Activated naive CD4-positive, alpha-beta T cell treated with anti-CD3 and anti-CD28 coated beads, Interleukin-2, amount 50 U/mL, for 24 hours (primary cell): ENCODE measurements around the gene OSTC.

Experiments used
- H3K27ac Mint-ChIP-seq: one replicate; pipeline ENCODE4 v1.8.0; 2021; ENCODE audit warnings: mild to moderate bottlenecking, mixed read lengths
- H3K27me3 Mint-ChIP-seq: one replicate; pipeline ENCODE4 v1.8.0; 2021; ENCODE audit warnings: mixed read lengths
- H3K36me3 Mint-ChIP-seq: one replicate; pipeline ENCODE4 v1.8.0; 2021; ENCODE audit warnings: mixed read lengths
- H3K4me1 Mint-ChIP-seq: one replicate; pipeline ENCODE4 v1.8.0; 2021; ENCODE audit warnings: mixed read lengths
- H3K4me3 Mint-ChIP-seq: one replicate; pipeline ENCODE4 v1.8.0; 2021; ENCODE audit warnings: mild to moderate bottlenecking, mixed read lengths
- H3K9me3 Mint-ChIP-seq: one replicate; pipeline ENCODE4 v1.8.0; 2021; ENCODE audit warnings: mixed read lengths

Gene OSTC

DNA sequence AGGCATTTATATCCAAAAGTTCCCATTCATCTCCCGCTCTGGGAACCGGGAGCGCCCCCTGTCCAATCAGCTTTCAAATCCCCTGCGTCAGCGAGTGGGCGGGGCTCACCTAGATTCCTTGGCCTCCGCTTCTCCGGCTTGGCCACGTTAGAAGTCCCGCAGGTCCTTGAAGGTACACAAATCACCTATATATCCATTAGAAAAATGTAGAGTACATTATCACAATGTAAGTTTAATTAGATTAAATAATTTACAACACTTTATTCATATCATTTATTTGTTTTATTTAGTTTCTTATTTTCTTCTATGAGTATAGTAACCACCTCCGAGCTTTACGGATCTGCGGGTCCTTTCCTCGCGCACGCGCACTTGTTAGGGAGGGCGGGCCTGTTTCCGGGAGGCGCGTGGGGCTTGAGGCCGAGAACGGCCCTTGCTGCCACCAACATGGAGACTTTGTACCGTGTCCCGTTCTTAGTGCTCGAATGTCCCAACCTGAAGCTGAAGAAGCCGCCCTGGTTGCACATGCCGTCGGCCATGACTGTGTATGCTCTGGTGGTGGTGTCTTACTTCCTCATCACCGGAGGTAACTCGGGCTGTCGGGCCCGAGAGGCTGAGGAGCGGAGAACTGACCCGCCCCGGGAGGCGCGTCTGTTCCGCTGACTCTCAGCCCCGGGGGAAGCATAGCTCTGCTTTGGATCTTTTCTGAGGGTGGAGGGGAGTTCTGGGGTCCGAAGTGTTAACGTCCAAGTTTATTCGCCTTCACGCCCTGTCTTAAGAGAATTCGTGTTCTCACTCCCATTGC, at the start of gene OSTC:
TSS of gene OSTC (plus strand) at position 388 of the 802 bp plus-strand sequence. CDS start at position 445, 57 bp downstream.
- H3K4me3 Mint-ChIP-seq = peak within 1 kb of the TSS; percentile 100
- no peaks in the 10 kb centered on the region for H3K9me3 Mint-ChIP-seq
- peak within 1 kb of the TSS; percentile 99 for H3K27ac Mint-ChIP-seq
- H3K27me3 Mint-ChIP-seq = no peaks in the 10 kb centered on the region
- peaks cover 16% of the 10 kb centered on the region for H3K36me3 Mint-ChIP-seq
- H3K4me1 Mint-ChIP-seq = peaks cover 45% of the 10 kb centered on the region

DNA sequence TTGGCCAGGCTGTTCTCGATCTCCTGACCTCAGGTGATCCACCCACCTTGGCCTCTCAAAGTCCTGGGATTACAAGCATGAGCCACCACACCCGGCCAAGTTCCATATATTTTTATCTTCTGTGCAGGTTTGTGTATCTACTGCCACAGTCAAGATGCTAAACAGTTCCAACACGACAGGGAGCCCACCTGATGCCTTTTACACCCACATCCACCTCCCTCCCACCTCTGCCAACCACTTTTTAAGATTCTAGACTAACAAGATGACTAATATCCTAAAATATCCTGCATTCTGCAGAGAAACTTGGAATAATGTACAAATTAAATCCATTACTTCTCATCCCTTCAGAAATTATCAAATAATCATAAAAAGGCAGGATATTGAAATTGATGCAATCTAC, 49.3 kb upstream of the OSTC start:
- no peaks in the 10 kb centered on the region for H3K27me3 Mint-ChIP-seq
- H3K36me3 Mint-ChIP-seq = peaks cover 8% of the 10 kb centered on the region
- peaks cover 19% of the 10 kb centered on the region for H3K4me1 Mint-ChIP-seq
- no peak overlapping the region for H3K4me3 Mint-ChIP-seq
- H3K9me3 Mint-ChIP-seq = no peaks in the 10 kb centered on the region
- H3K27ac Mint-ChIP-seq = no peak overlapping the region

DNA sequence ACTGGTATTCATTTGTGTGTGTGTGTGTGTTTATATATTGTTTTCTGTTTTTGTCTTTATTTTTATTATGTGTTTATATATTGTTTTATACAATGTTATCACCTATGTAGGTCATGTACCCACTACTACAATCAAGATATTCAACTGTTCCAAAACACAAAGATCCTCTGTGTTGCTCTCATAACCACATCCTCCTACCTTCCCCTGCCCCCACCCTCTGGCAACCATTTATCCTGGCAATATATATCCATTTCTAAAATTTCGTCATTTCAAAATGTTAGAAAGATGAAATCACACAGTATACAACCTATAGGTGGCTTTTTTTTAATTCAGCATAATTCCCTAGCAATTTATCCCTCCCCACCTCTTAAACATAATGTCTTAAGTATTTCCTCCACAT, 48.9 kb upstream of the OSTC start:
- H3K4me1 Mint-ChIP-seq = peaks cover 19% of the 10 kb centered on the region
- peak overlapping the region; percentile 47 for H3K27ac Mint-ChIP-seq
- H3K36me3 Mint-ChIP-seq = peaks cover 7% of the 10 kb centered on the region
- H3K9me3 Mint-ChIP-seq = no peaks in the 10 kb centered on the region
- H3K27me3 Mint-ChIP-seq = no peaks in the 10 kb centered on the region
- no peak overlapping the region for H3K4me3 Mint-ChIP-seq

- no peaks in the 10 kb centered on the region for H3K27me3 Mint-ChIP-seq
- H3K36me3 Mint-ChIP-seq = peaks cover 10% of the 10 kb centered on the region
- H3K4me1 Mint-ChIP-seq = peaks cover 19% of the 10 kb centered on the region
- no peak overlapping the region for H3K4me3 Mint-ChIP-seq
- H3K9me3 Mint-ChIP-seq = no peaks in the 10 kb centered on the region
- peak overlapping the region; percentile 47 for H3K27ac Mint-ChIP-seq
Measured at GRCh38 chr4:108602163-108602562, 48.2 kb upstream of the OSTC start.

DNA sequence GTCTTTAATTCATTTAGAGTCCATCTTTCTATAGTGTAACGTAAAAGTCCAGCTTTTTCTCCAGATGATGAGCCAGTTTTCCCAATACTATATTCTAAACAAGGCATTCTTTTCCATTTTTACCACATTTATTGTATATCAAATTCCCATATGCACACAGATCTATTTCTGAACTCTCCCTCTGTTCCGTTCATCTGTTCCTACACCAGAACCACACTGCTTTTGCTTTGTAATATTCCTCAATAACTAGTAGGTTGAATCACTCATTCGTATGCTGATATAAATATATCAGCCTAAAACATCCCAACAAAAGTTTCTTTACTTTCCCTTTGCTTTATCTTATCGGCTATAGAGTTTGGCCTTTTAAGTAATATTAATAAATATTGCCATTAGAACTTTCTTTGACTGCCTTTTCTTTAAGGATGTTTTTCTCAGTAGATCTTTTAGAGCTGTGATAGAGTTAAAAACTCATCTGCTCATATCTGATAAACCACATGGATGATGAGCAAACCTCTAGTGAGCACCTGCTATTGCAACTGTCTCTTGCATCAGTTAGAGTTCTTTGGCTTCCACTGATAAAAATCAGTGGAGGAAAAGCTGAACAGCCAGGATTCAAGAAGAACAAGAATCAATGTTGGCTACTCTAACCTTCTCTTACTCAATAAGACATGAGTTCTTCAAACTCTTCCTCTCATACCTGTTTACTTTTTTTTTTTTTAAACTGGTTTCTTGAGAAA, 43.2 kb upstream of the OSTC start:
- Mint-ChIP-seq H3K4me1 (peaks cover 15% of the 10 kb centered on the region), H3K36me3 (peaks cover 18% of the 10 kb centered on the region), H3K27me3 (no peaks in the 10 kb centered on the region), H3K9me3 (no peaks in the 10 kb centered on the region), H3K27ac (no peak overlapping the region), H3K4me3 (no peak overlapping the region)

DNA sequence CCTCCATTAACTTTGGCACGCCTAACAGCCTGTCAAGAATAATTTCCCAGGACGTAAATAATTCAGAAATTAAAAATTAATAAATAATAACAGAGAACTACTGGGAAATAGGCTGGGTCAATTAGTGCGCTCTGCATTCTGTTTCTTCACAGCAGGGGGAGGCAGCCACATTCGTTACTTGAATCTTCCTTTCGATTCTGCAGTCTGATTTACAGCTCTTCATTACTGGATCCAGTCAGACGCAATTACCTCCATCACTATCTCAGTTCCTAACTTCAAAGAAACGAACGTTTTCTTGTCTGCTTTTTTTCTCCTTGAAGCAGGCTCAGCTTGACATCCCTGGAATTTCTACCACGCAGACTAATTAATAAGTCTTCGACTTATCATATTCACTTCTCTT, 39.0 kb upstream of the OSTC start:
- Mint-ChIP-seq H3K27ac (no peak overlapping the region), H3K36me3 (peaks cover 26% of the 10 kb centered on the region), H3K9me3 (no peaks in the 10 kb centered on the region), H3K4me3 (no peak overlapping the region), H3K27me3 (no peaks in the 10 kb centered on the region), H3K4me1 (peaks cover 18% of the 10 kb centered on the region)

- H3K27ac Mint-ChIP-seq = no peak overlapping the region
- no peaks in the 10 kb centered on the region for H3K9me3 Mint-ChIP-seq
- peaks cover 21% of the 10 kb centered on the region for H3K36me3 Mint-ChIP-seq
- no peaks in the 10 kb centered on the region for H3K27me3 Mint-ChIP-seq
- peak overlapping the region; percentile 6 for H3K4me3 Mint-ChIP-seq
- H3K4me1 Mint-ChIP-seq = peaks cover 18% of the 10 kb centered on the region
Measured at GRCh38 chr4:108612365-108612764, 38.0 kb upstream of the OSTC start.

DNA sequence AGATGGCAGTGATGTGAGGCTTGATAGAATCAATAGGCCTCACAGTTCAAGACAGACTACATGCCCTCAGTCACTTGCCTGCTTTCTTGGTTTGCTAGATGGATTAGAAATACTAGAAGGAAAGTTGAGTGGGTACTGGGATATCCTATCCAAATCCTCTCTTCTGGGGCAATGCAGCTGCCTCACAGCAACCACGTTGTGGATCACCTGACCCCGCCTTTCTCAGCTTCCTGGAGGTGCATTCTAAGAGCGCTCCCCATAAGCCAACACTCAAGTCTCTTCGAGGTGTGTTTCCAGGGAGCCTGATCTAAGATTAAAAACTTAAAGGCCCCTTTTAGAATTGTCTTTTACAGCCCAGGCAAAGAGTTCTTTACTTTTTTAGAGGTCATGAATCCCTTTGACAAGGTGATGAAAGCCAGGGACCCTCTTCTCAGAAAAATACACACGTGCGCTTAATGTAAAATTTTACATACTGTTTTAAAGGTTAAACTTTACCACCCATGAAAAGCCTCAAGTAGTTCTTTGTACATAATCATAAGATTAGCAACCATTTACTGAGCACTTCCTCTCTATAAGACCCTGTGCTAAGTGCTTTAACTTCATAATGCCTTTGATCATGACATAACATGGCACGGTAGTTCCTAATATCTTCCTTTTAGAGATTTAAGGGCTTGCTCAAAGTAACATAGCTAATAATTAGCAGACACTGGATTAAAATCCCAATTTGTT, 30.9 kb upstream of the OSTC start:
- H3K27ac Mint-ChIP-seq = peak overlapping the region; percentile 97
- H3K9me3 Mint-ChIP-seq = no peaks in the 10 kb centered on the region
- H3K4me3 Mint-ChIP-seq = peak overlapping the region; percentile 97
- H3K4me1 Mint-ChIP-seq = peaks cover 40% of the 10 kb centered on the region
- H3K36me3 Mint-ChIP-seq = peaks cover 35% of the 10 kb centered on the region
- H3K27me3 Mint-ChIP-seq = no peaks in the 10 kb centered on the region

DNA sequence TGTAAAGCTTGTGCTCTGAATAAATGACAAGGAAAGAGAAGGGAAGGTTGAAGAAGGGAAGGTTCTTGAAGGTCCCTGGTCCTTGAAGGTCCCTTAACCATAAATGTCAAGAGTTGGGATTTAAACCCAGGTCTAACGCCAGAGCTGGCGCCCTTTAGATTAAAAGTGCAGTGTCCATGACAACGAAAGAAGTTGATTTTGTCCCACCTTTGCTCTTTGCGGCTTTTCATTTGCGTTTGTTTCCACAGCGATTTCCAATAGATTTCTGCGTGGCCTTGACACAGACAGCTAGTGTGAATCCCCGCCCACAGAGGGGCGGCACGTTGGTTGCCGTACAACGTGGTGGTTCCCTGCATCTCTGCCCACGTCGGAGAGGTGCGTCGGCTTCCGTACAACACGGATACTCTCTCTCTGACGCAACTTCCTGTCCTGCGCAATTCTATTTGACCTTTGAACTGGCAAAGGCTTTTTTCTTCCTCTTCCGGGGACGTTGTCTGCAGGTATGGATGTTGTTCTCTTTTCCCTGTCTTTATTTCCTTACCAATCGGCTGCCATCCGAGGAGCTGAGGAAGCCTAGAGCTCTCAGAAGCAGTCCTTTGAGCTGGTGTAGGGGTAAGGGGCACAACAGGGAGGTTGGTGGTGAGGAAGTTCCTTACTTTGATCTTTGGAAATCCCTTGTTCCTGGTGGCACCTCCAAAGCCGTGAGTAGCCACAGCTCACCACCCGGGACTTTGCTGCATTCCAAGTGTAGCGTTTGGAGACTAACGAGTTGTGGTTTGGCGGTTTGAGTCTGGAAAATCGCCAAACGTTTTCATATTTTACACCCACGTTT, 30.1 kb upstream of the OSTC start, which contains the start of gene RPL34:
TSS of gene RPL34 (plus strand) at position 476 of the 832 bp plus-strand sequence. CDS start 1,384 bp downstream, outside the sequence.
- Mint-ChIP-seq H3K36me3 (peaks cover 38% of the 10 kb centered on the region), H3K27me3 (no peaks in the 10 kb centered on the region), H3K27ac (peak within 1 kb of the TSS; percentile 97), H3K4me3 (peak within 1 kb of the TSS; percentile 97), H3K9me3 (no peaks in the 10 kb centered on the region), H3K4me1 (peaks cover 48% of the 10 kb centered on the region)

- no peaks in the 10 kb centered on the region for H3K9me3 Mint-ChIP-seq
- peaks cover 53% of the 10 kb centered on the region for H3K4me1 Mint-ChIP-seq
- H3K36me3 Mint-ChIP-seq = peaks cover 37% of the 10 kb centered on the region
- H3K27me3 Mint-ChIP-seq = no peaks in the 10 kb centered on the region
- H3K27ac Mint-ChIP-seq = peak overlapping the region; percentile 97
- peak overlapping the region; percentile 97 for H3K4me3 Mint-ChIP-seq
Measured at GRCh38 chr4:108620933-108621905, 29.2 kb upstream of the OSTC start.

DNA sequence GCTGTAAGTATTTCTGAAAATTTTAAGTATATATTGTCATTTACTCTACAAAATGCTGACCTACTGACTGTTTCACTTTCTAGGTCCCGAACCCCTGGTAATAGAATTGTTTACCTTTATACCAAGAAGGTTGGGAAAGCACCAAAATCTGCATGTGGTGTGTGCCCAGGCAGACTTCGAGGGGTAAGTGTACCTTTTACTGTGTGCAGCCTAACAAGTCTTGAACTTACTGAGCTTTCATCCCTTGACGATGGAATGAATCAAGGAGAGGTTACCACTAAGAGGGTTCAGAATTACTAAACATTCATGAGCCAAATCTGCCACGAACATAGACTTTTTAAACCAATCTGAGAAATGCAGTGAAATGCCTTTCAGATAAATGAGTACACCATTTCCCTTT, 28.4 kb upstream of the OSTC start:
- Mint-ChIP-seq H3K36me3 (peaks cover 40% of the 10 kb centered on the region), H3K4me1 (peaks cover 53% of the 10 kb centered on the region), H3K27me3 (no peaks in the 10 kb centered on the region), H3K27ac (peak overlapping the region; percentile 85), H3K4me3 (peak overlapping the region; percentile 97), H3K9me3 (no peaks in the 10 kb centered on the region)

DNA sequence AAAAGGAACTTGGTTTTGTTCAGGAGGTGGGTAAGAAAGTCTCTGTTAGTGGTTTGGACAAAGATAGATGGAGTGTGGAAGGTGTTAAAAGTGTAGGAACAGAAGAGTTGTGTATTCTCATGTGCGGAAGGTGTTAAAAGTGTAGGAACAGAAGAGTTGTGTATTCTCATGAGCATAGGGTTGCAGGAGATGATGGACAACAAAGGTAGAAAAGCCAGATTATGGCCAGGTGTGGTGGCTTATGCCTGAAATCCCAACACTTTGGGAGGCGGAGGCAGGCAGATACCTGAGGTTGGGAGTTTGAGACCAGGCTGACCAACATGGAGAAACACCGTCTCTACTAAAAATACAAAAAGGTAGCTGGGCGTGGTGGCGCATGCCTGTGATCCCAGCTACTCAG, 27.6 kb upstream of the OSTC start:
- Mint-ChIP-seq H3K4me3 (peak overlapping the region; percentile 97), H3K27me3 (no peaks in the 10 kb centered on the region), H3K4me1 (peaks cover 53% of the 10 kb centered on the region), H3K36me3 (peaks cover 40% of the 10 kb centered on the region), H3K27ac (peak overlapping the region; percentile 85), H3K9me3 (no peaks in the 10 kb centered on the region)

DNA sequence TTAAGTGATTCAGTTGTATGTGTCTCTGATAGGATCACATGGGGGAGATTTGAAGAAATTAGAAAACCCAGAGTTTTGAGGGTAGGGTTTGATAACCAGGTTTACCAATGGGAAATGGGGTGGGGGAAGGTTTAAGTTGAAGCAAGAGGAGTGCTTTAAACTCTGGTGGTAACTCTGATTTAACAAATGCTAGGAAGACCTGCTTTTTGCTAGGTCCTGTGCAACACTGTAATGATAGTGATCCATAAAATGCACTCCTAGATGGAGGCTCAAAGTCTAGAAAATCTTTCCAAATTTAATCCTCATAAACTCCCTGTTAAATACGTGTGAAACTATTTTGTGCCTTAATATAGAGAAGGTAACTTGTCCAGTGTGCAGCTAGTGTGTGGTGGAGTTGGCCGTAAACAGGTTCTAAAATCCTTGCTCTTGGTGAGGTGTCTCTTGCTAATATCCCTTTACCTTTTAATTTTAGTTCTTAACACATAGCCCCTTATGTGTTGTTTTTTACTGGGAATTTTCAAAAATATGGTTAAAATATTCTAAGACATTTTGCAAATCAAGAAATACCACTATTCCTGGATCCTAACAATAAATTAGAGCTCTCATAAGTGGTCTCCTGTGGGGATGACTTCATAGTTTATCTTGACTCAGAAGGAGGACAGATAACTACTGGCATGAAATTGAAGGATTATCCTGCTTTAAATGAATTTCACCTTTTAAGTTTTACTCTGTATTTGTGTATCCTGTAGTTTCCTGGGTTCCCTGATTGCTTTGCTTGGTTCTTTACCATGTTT, 25.9 kb upstream of the OSTC start:
- Mint-ChIP-seq H3K4me3 (peak overlapping the region; percentile 97), H3K36me3 (peaks cover 43% of the 10 kb centered on the region), H3K4me1 (peaks cover 44% of the 10 kb centered on the region), H3K27ac (peak overlapping the region; percentile 85), H3K9me3 (no peaks in the 10 kb centered on the region), H3K27me3 (no peaks in the 10 kb centered on the region)
